GM12801 (cell line): ENCODE data around the gene TTPAL.

Experiments
- TF ChIP-seq, protein P1 (sequence below): IDR thresholded peaks from one replicate; pipeline ENCODE4 v1.5.1; 2011; ENCODE audit warnings: control low read depth; ENCODE audit not compliant: insufficient read length; ENCODE audit errors: extremely low read depth

The TTPAL gene

DNA sequence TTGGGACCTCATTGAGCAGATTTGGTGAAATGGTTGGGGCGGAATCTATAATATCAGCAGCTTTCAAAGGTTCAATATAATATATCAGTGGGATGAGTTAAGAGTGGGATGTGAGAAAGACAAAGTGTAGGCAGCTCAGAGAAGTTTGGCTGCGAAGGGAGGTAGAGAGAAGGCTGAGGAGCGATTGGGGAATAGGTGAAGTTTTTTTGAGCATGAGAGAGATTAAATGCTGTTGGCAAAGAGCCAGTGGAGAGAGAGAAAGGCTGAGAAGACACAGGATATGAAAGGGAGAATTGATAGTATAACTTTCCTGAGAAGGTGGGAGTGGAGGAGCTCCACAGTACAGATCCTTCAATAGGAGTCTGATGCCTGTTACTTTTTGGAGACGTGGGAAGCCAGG lies 58.3 kb downstream of the TTPAL start:
- TF ChIP-seq, protein P1, sequence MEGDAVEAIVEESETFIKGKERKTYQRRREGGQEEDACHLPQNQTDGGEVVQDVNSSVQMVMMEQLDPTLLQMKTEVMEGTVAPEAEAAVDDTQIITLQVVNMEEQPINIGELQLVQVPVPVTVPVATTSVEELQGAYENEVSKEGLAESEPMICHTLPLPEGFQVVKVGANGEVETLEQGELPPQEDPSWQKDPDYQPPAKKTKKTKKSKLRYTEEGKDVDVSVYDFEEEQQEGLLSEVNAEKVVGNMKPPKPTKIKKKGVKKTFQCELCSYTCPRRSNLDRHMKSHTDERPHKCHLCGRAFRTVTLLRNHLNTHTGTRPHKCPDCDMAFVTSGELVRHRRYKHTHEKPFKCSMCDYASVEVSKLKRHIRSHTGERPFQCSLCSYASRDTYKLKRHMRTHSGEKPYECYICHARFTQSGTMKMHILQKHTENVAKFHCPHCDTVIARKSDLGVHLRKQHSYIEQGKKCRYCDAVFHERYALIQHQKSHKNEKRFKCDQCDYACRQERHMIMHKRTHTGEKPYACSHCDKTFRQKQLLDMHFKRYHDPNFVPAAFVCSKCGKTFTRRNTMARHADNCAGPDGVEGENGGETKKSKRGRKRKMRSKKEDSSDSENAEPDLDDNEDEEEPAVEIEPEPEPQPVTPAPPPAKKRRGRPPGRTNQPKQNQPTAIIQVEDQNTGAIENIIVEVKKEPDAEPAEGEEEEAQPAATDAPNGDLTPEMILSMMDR: no peak

DNA sequence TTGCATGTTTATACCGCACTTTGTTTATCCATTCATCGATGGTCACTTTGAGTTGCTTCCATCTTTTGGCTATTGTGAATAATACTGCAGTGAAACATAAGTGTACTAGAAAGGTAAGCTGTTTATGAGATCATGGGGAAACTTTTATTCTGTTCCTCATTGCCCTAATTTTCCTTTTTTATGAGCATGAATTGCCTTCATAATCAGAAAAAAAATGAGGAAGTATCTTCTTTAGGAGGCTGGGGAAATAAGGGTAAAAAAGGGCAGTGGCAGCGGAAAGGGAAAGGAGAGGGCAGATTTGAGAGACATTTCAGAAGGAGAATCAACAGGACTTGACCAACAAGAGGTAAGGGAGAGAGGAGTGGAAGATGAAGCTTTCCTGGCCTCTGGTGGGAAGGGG lies 60.5 kb downstream of the TTPAL start:
- TF ChIP-seq, protein P1: no peak

DNA sequence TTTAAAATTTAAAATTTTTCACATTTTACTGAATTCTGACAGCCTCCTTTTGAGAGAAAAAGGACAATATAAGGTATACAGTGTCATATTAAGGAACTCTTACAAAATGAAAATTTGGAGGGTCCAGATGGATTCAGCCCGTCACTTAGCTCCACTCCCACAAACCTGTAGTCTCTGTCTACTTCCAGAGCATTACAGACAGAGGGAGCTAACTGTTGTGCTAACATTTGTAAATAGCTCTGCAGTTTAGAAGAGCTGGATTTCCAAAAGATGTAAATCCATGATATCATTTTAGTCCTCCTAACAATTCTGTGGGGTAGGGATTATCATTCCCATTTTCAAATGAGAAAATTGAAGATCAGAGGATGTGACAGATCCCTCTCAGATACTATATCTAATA lies 62.3 kb downstream of the TTPAL start:
- TF ChIP-seq, protein P1: no peak

DNA sequence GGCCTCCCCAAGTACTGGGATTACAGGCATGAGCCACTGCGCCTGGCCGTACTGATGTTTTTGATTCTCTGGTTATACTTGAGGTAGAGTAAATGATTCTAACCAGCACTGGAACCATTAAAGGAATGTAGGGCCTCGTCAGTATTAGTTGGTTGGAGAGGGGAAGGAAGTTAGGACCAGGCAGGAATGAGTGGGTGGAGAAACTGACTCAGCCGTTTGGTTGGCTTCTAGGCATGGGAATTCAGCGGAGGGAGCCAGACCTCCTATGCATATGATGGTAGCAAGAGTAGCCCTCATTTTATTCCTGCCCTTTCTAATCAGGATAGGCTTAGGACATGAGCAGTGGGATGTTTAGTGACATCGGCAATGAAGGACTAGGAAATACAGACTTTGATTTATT lies 65.2 kb downstream of the TTPAL start:
- TF ChIP-seq, protein P1: no peak

DNA sequence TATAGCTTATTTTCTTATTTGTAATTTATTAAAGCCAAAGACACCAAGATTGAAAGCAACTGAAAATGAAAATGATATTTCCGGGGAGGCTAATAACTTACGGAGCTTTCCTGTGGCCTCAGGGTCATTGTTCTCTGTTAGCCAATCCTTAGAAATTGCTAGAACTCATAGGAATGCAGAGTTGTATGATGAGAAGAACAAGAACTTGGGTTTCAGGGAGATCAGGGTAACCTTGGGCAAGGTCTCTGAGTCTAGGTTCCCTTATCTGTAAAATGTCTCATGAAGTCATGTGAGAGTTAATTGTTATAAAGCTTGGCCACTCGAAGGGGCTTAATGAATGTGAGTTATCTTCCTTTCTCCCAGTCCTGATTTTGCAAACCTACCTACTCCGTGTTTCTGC lies 66.3 kb downstream of the TTPAL start:
- TF ChIP-seq, protein P1: no peak

DNA sequence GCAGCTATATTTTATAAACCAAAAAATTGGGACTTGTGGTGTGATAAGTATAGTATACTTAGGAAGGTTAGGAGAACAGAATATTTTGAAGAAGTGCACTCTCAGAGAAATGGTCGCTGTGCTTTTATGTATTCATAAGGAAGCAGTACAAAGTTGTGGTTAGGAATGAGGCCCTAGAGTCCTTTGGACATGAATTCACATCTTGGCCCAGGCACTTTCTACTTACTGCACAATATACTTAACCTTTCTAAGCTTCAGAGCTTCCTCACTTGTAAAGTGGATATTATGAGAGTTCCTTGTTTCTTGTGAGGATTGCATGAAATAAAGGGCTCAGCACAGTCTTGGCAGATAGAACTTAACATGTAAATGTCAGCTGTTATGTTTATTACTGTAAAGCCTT lies 67.2 kb downstream of the TTPAL start:
- TF ChIP-seq, protein P1: no peak

DNA sequence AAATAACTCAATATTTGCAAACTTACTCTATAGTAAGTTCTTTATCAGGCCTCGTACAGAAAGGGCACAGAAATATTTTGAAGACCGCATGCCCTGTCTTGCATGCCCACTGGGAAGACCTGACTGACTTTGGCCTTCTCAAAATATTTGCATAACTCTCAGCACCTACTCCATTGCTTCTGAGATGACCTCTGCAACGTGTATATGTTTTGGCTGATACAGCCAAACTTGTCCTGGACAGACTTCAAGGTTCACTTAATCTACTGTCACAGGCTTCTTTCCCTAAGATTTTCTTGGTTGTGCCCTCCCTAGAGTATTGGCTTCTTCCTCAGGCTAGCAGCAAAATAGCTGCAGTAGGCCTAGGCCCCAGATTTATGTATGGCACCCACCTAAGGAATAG lies 67.7 kb downstream of the TTPAL start:
- TF ChIP-seq, protein P1: no peak
